HG03103 (cell line): Measurements from ENCODE around the gene APLP2.

Source experiments
- ATAC-seq: cut with Tn5 transposase; IDR thresholded peaks from one replicate; pipeline ENCODE4 v1.9.1; 2021; ENCODE audit warnings: low read depth; ENCODE audit not compliant: unreplicated experiment

Gene APLP2

DNA sequence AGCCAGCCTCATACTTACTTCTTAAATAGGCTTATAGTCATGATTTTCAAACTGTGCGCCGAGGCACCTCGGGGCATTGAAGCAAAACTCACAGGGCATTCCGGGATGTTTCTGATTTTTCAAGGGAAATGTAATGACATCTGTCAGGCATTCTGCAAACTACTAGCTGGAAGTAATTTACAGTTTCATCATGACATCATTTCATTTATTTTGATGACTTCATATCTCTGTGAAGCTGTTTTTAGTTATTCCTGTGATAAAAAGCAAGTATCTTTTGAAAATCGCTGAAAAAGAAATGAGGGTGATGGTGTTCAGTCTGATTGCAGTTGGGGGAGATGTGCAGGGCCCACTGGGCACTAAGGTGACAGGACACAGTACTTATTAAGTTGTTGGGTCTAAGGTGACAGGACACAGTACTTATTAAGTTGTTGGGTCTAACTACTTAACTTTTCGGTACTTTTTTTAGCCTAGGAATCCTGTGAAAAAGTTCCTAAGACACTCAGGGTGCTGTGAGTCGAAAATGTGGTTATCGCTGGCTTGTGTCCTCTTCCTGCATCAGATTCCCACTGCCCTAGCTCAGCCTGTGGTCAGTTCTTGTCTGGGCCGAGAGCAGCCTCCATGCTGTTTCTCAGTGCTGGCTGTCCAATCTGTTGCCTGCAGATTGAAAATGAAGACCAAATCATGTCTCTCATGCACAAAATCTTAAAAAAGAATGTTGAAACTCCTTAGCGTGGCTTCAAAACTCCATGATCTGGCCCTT lies 42.6 kb downstream of the APLP2 start:
- ATAC-seq = no peak

- ATAC-seq = no peak
Measured at GRCh38 chr11:130114281-130114680, 44.6 kb downstream of the APLP2 start.

- ATAC-seq = no peak
Measured at GRCh38 chr11:130114726-130115125, 45.0 kb downstream of the APLP2 start.

GRCh38 chr11:130115218-130115617 lies 45.5 kb downstream of the APLP2 start:
- ATAC-seq = no peak

GRCh38 chr11:130118165-130118564 lies 48.5 kb downstream of the APLP2 start:
- ATAC-seq = peak; percentile 86

- no peak for ATAC-seq
Measured at GRCh38 chr11:130118636-130119387, 49.1 kb downstream of the APLP2 start.

DNA sequence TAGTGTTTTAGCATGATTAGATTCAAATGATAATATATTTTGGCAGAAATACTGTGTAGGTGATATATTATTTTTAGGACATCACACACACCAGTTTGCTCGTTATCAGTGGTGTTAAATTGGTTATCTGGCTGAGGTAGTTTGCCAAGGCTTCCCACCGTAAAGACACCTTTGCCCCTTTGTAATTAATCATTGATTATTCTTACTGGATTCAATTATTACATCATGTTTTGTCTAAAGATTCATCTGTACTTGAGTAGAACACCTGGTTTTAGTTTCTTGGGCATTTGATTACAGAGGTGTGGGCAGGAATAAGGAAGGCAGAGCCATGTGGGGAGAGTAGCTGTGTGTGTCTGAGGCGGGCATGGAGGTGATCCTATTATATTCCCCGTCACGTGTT lies 50.4 kb downstream of the APLP2 start:
- no peak for ATAC-seq

DNA sequence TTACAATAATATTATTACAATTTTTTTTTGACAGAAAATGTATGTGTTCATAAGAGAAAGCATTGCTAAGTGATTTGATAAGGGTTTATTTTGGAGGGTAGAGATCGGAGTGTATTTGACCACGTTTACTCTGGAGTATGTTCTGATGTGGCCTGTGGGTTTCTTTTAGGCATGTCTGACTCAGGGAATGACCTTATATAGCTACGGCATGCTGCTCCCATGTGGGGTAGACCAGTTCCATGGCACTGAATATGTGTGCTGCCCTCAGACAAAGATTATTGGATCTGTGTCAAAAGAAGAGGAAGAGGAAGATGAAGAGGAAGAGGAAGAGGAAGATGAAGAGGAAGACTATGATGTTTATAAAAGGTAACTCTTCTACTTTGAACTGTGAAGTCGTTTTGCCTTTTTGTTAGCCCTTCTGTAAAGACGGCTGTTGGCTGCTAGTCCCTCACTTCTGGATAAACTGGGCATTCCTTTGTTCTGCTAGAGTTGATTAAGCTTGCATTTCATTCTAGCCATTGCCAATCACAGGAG lies 51.8 kb downstream of the APLP2 start:
- ATAC-seq = no peak

GRCh38 chr11:130122141-130122575 lies 52.5 kb downstream of the APLP2 start:
- ATAC-seq = no peak

DNA sequence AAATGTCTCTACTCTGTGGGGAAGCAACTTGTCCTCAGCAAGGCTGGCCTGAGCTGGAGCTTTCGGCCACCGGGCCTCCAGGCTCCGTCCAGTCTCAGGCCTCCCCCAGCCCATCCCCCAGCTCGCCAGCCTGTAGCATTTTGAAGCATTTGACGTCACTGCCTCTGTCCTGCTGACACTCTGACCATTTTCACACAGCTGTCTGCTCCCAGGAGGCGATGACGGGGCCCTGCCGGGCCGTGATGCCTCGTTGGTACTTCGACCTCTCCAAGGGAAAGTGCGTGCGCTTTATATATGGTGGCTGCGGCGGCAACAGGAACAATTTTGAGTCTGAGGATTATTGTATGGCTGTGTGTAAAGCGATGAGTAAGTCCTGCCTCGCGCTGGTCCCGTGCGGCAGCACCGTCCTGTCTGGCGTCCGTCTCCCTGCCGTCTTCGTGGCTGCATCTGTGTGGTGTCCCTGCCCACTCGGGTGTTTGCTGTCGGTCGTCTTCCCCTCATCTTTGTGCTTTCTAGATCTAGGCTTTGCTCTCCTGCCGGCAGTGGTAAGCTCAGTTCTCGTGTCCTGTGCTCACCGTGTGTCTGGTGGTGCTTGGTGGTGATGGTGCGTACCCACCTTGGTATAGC lies 53.8 kb downstream of the APLP2 start:
- ATAC-seq = no peak

DNA sequence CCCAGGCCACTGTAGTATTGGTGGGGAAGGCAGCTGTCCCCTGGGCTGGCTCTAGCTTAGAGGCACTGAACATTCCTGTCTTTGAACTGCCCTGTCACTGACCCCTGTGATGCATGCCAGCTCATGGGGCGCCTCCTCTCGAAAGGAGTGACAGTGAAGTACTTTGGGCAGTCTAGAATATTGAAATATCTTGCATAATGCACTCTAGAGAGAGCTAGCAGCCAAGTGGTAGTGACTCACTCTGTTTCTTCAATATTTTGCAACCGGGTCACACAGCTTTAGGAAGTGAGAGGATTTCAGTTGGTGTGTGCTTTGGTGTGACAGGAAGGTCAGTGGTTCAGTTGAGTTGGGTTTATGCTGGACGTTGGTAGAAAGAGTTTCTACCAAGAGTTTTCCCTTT lies 54.4 kb downstream of the APLP2 start:
- ATAC-seq = no peak

- ATAC-seq = no peak
Measured at GRCh38 chr11:130125638-130126037, 55.9 kb downstream of the APLP2 start.

GRCh38 chr11:130126516-130126915 lies 56.8 kb downstream of the APLP2 start:
- no peak for ATAC-seq

GRCh38 chr11:130127509-130127908 lies 57.8 kb downstream of the APLP2 start:
- no peak for ATAC-seq

- ATAC-seq = no peak
Measured at GRCh38 chr11:130128626-130129025, 58.9 kb downstream of the APLP2 start.

- ATAC-seq = no peak
Measured at GRCh38 chr11:130129922-130130321, 60.2 kb downstream of the APLP2 start.

DNA sequence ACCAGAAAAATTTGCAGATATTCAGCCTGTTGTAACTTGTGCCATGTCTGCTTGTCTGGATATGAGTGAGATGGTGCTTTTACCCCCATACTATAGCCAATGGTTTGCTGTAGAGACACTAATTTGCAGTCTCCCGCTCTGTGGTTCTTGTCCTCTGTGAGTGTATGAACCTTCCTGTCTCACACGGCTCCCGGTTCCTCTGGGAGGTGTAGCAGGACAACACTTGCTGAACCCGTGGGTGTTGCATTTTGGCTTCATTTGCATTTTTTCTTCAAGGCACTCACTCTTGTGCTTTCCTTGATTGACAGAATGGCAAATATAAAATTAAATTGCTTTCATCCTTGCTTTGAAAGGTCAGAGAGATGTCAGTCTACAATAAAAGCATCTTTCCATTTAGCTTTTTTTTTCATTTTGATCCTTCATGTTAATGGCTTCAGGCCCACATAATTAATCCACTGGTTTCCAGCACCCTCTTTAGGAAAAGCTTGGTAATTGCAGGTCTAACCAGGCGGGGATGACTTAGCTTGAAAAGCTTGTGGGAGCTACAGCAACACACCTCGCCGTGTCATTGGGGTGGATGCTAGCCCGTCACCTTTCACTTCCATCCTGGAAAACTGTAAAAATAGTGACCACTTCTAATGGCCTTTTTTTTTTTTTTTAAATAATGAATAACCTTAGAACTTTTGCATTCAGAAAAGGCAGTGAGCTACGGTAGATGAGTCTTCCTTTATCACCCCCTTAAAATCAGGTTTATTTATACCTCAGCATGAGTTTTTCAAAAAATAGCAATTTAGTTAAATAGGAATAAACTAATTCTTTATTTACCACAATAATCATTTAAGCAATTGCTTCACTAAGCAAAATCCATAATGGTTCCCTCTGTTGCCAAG lies 62.5 kb downstream of the APLP2 start:
- ATAC-seq = peak; percentile 82

DNA sequence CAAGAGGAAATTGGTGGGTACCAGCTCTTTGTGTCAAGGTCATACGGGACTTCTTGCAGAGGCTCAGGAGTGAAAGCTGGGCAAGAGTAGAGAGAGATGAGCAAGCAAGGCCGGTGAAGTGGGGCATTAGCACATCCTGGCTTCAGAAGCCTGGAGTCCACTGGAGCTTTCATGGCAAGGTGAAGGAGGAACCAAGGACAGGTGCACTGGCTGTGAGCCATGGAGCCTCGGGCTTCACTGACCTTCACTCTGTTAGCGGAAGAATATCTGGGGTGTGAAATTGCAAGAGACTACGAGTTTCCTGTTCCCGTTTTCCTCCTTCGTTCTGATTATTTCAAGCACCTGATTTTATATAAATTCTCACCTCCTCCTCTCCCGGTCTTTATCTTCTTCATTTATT lies 64.0 kb downstream of the APLP2 start:
- no peak for ATAC-seq

GRCh38 chr11:130136107-130136506 lies 66.4 kb downstream of the APLP2 start:
- ATAC-seq = no peak

- ATAC-seq = no peak
Measured at GRCh38 chr11:130137999-130138398, 68.3 kb downstream of the APLP2 start.
